SK-N-SH (cell line): ENCODE measurements around the gene CLPX. TPM values are rescaled to one million over a fixed set of nuclear protein-coding genes. Genes with fewer than 3 reads are reported as not detected.
A peak's percentile ranks its signal among the peaks of the same experiment; 100 is the strongest.
"Not testable (repeated sequence)": the region's sequence is repeated elsewhere in the genome, so short reads cannot be mapped to it uniquely, and the experiment has no call there.

Experiments
- CTCF ChIA-PET: fragments of 300-600, 350-600 bp; formaldehyde crosslinking; extraction: SDS; loops from one replicate; lab custom pipeline; 2021; lab: Yijun Ruan, JAX
- POLR2A ChIA-PET: fragments of 350-600 bp; sonication (Branson Sonifier 250); formaldehyde crosslinking; extraction: SDS; loops from one replicate; lab custom pipeline; 2020; ENCODE audit warnings: antibody characterized with exemption, inconsistent platforms; lab: Yijun Ruan, JAX
- DNase-seq: peaks from one replicate; pipeline ENCODE4 v3.0.0; 2012
- H2AFZ ChIP-seq: fragments of 200-600 bp; sonication (generic); 2 replicates; pipeline ENCODE4 v1.8.1; 2016; ENCODE audit warnings: antibody characterized with exemption, mild to moderate bottlenecking, low read depth
- H3F3A ChIP-seq: fragments of 200-600 bp; sonication (generic); replicated peaks from 2 replicates; pipeline ENCODE3; 2016; ENCODE audit warnings: antibody characterized with exemption, mild to moderate bottlenecking; ENCODE audit not compliant: insufficient read depth
- H3K27ac ChIP-seq, 2 experiments: fragments of 200-500 bp in 1 of 2; fragments of 200-600 bp in 1 of 2; sonication (Bioruptor generic) in 1 of 2; sonication (generic), shearing (Covaris generic) in 1 of 2; 2 replicates each; pipeline versions ENCODE4 v1.5.1 to v1.6.1; 2014 to 2016; ENCODE audit warnings: low read depth in 2 of 2, inconsistent platforms in 1 of 2, low read length in 1 of 2, mild to moderate bottlenecking in 1 of 2, mixed read lengths in 1 of 2
- H3K27me3 ChIP-seq: fragments of 200-600 bp; sonication (generic), shearing (Covaris generic); 2 replicates; pipeline ENCODE4 v1.6.1; 2016; ENCODE audit warnings: mixed run types; ENCODE audit not compliant: insufficient read depth
- H3K36me3 ChIP-seq, 2 experiments: fragments of 200-500 bp in 1 of 2; fragments of 200-600 bp in 1 of 2; sonication (Bioruptor generic) in 1 of 2; sonication (generic) in 1 of 2; replicated peaks in 1 of 2; 2 replicates each; pipeline versions ENCODE3 to v1.5.1; 2014 to 2016; ENCODE audit warnings: low read length in 1 of 2, mild to moderate bottlenecking in 1 of 2; ENCODE audit not compliant: insufficient read depth in 2 of 2, control insufficient read depth in 1 of 2
- H3K4me1 ChIP-seq, 2 experiments: fragments of 200-500 bp in 1 of 2; fragments of 200-600 bp in 1 of 2; sonication (Bioruptor generic) in 1 of 2; sonication (generic), shearing (Covaris generic) in 1 of 2; 2 replicates each; pipeline versions ENCODE4 v1.5.1 to v1.6.1; 2014 to 2016; ENCODE audit warnings: low read depth in 1 of 2, low read length in 1 of 2, mixed run types in 1 of 2; ENCODE audit not compliant: insufficient read depth in 2 of 2, control insufficient read depth in 1 of 2
- H3K4me2 ChIP-seq: fragments of 200-600 bp; sonication (generic), shearing (Covaris generic); 2 replicates; pipeline ENCODE4 v1.6.1; 2017; ENCODE audit warnings: mixed run types
- H3K4me3 ChIP-seq, 2 experiments: fragments of 200-500 bp in 1 of 2; fragments of 200-600 bp in 1 of 2; sonication (Bioruptor generic) in 1 of 2; sonication (generic), shearing (Covaris generic) in 1 of 2; 2 replicates each; pipeline versions ENCODE4 v1.5.1 to v1.8.1; 2014 to 2016; ENCODE audit warnings: low read depth in 2 of 2, inconsistent platforms in 1 of 2, low read length in 1 of 2, mild to moderate bottlenecking in 1 of 2, mixed read lengths in 1 of 2, moderate library complexity in 1 of 2
- H3K79me2 ChIP-seq: fragments of 200-600 bp; sonication (generic); 2 replicates; pipeline ENCODE4 v1.8.1; 2017; ENCODE audit warnings: mild to moderate bottlenecking; ENCODE audit not compliant: insufficient read depth
- H3K9ac ChIP-seq: fragments of 200-600 bp; sonication (generic); 2 replicates; pipeline ENCODE4 v1.6.1; 2017; ENCODE audit warnings: mixed run types
- H3K9me2 ChIP-seq: fragments of 200-600 bp; sonication (generic); 2 replicates; pipeline ENCODE4 v1.6.1; 2017; ENCODE audit warnings: mixed run types
- H3K9me3 ChIP-seq: fragments of 200-600 bp; sonication (generic); 2 replicates; pipeline ENCODE4 v1.6.1; 2017; ENCODE audit warnings: mixed run types, mild to moderate bottlenecking, moderate library complexity
- H4K20me1 ChIP-seq: fragments of 200-600 bp; sonication (generic); 2 replicates; pipeline ENCODE4 v1.6.1; 2017; ENCODE audit warnings: mild to moderate bottlenecking, mixed run types; ENCODE audit not compliant: insufficient read depth
- EP300 ChIP-seq, 2 experiments: IDR thresholded peaks; 2 replicates each; pipeline versions ENCODE4 v1.4.0 to v1.6.1; 2012; ENCODE audit warnings: borderline replicate concordance in 1 of 2, low read depth in 1 of 2, low read length in 1 of 2
- EZH2phosphoT487 ChIP-seq: fragments of 200-600 bp; sonication (generic); IDR thresholded peaks from 2 replicates; pipeline ENCODE4 v1.6.1; 2017; ENCODE audit warnings: low read depth, mixed run types, mild to moderate bottlenecking, antibody characterized with exemption, moderate library complexity, borderline replicate concordance
- FOSL2 ChIP-seq: IDR thresholded peaks from 2 replicates; pipeline ENCODE4 v1.4.0; 2012; ENCODE audit warnings: low read depth, mild to moderate bottlenecking, moderate library complexity, borderline replicate concordance
- MXI1 ChIP-seq: IDR thresholded peaks from 2 replicates; pipeline ENCODE4 v1.6.1; 2012; ENCODE audit warnings: mild to moderate bottlenecking, low read depth, low read length, improper control_type of control experiment
- NRF1 ChIP-seq: IDR thresholded peaks from 2 replicates; pipeline ENCODE4 v1.6.1; 2012; ENCODE audit warnings: low read depth, mild to moderate bottlenecking, low read length
- RAD21 ChIP-seq: IDR thresholded peaks from 2 replicates; pipeline ENCODE4 v1.6.1; 2012; ENCODE audit warnings: mild to moderate bottlenecking, low read length
- SMC3 ChIP-seq: IDR thresholded peaks from 2 replicates; pipeline ENCODE4 v1.6.1; 2012; ENCODE audit warnings: low read depth, low read length, improper control_type of control experiment
- TCF12 ChIP-seq: IDR thresholded peaks from 2 replicates; pipeline ENCODE4 v1.4.0; 2012
- USF2 ChIP-seq: fragments of 150-350 bp; IDR thresholded peaks from 2 replicates; pipeline ENCODE4 v1.6.1; 2017; ENCODE audit warnings: antibody characterized with exemption, low read length, low read depth, borderline replicate concordance
- YY1 ChIP-seq: IDR thresholded peaks from 2 replicates; pipeline ENCODE4 v1.4.0; 2012; ENCODE audit warnings: low read depth, mild to moderate bottlenecking
- WGBS: methylation state at CpG from one replicate; pipeline ENCODE4 v1.1.6; 2017; ENCODE audit warnings: low lambda C conversion rate; 5-methylcytosine and 5-hydroxymethylcytosine counted together
- polyA plus RNA-seq, 3 experiments: library from polyadenylated mRNA; depleted of rRNA; stranded (reverse); fragments of >200 nt; gene quantifications; 2 replicates each; pipeline ENCODE4 v1.2.3, GENCODE V29; 2012
- TF ChIP-seq, protein P1 (sequence below): fragments of 200-600 bp; sonication (generic); IDR thresholded peaks from 2 replicates; pipeline ENCODE4 v1.6.1; 2017; ENCODE audit warnings: antibody characterized with exemption, mild to moderate bottlenecking, moderate library complexity

The CLPX gene
- polyA plus RNA-seq, 1 of the 3 experiments (the other 2 are of a cell fraction) = 12.9 TPM

DNA sequence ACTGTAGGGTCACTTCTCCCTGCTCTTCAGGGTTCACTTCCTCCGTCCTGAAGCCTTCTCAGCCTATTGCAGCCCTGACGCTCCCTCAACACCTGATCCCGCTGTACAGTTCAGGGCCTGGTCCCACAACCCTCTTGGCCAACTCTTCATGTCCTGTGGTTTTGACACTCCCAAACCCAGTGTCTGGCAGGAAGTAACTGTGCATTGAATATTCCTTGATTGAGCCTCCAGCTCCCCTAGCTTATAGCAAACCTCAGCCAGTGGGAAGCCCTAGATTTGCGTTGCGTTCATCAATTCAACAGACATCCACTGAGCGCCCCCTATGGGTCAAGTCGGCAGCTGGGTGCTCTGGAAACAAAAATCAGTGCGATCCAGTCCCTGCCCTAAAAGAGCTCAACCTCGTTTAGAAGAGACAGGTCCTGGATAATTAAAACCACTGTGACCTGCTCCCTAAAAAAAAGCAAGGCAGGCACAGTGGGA, 83.7 kb downstream of the CLPX start:
- Histone ChIP-seq H3K9me2 (no peaks in the 10 kb centered on the region), H3K27ac (no peak overlapping the region), H3K9ac (no peak overlapping the region), H3K36me3 (peaks cover 25 to 52% of the 10 kb centered on the region in 2 experiments), H3K27me3 (no peaks in the 10 kb centered on the region), H3K79me2 (no peaks in the 10 kb centered on the region), H3K4me3 (no peak overlapping the region; a peak in 1 of 4 replicates), H3F3A (no peaks in the 10 kb centered on the region), H3K4me2 (no peak overlapping the region), H4K20me1 (no peaks in the 10 kb centered on the region), H3K9me3 (no peaks in the 10 kb centered on the region), H3K4me1 (no peaks in the 10 kb centered on the region), H2AFZ (no peak overlapping the region)
- POLR2A ChIA-PET = no interaction called here
- peak; percentile 78 for DNase-seq
- CTCF ChIA-PET = interaction anchor here (0.6 to 6.1 kb wide), 30 partner anchors 9 to 373 kb away, joined by 3 to 109 read pairs (median 6); partner anchors contain the start of genes RASL12 and UBAP1L
- WGBS = 72% methylated on average over 9 of the region's 9 CpGs
- peak; percentile 80 for TF ChIP-seq RAD21
- TF ChIP-seq YY1 = no peak
- TF ChIP-seq SMC3 = peak; percentile 54
- TF ChIP-seq, protein P1, sequence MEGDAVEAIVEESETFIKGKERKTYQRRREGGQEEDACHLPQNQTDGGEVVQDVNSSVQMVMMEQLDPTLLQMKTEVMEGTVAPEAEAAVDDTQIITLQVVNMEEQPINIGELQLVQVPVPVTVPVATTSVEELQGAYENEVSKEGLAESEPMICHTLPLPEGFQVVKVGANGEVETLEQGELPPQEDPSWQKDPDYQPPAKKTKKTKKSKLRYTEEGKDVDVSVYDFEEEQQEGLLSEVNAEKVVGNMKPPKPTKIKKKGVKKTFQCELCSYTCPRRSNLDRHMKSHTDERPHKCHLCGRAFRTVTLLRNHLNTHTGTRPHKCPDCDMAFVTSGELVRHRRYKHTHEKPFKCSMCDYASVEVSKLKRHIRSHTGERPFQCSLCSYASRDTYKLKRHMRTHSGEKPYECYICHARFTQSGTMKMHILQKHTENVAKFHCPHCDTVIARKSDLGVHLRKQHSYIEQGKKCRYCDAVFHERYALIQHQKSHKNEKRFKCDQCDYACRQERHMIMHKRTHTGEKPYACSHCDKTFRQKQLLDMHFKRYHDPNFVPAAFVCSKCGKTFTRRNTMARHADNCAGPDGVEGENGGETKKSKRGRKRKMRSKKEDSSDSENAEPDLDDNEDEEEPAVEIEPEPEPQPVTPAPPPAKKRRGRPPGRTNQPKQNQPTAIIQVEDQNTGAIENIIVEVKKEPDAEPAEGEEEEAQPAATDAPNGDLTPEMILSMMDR = peak; percentile 74

- 89% methylated on average over 7 of the region's 7 CpGs for WGBS
- Histone ChIP-seq H3K4me2 (no peak overlapping the region), H3F3A (no peaks in the 10 kb centered on the region), H3K79me2 (no peaks in the 10 kb centered on the region), H3K4me3 (no peak overlapping the region), H3K9me2 (no peaks in the 10 kb centered on the region), H3K27me3 (no peaks in the 10 kb centered on the region), H4K20me1 (no peaks in the 10 kb centered on the region), H3K27ac (no peak overlapping the region), H3K9ac (no peak overlapping the region), H3K4me1 (no peaks in the 10 kb centered on the region), H3K9me3 (no peaks in the 10 kb centered on the region)
- no peak for DNase-seq
- ChIA-PET CTCF (interaction anchor here (1.0 to 6.1 kb wide), 7 partner anchors 14 to 198 kb away, joined by 3 to 109 read pairs (median 7); no protein-coding TSS in a partner anchor), POLR2A (no interaction called here)
- TF ChIP-seq NRF1 (no peak), USF2 (no peak), TCF12 (no peak), FOSL2 (no peak), EP300 (IDR thresholded peaks at IDR 0.05; ENCODE audit: borderline replicate concordance in 1 of 2, low read depth in 1 of 2, low read length in 1 of 2) (no peak), EZH2phosphoT487 (no peak), MXI1 (no peak), YY1 (no peak)
- TF ChIP-seq, all 33 proteins: peak for 0
- Histone ChIP-seq H3K36me3 (peaks cover 20 to 57% of the 10 kb centered on the region in 2 experiments), H2AFZ (no peak overlapping the region)
Measured at GRCh38 chr15:65100442-65100841, 84.7 kb downstream of the CLPX start.

DNA sequence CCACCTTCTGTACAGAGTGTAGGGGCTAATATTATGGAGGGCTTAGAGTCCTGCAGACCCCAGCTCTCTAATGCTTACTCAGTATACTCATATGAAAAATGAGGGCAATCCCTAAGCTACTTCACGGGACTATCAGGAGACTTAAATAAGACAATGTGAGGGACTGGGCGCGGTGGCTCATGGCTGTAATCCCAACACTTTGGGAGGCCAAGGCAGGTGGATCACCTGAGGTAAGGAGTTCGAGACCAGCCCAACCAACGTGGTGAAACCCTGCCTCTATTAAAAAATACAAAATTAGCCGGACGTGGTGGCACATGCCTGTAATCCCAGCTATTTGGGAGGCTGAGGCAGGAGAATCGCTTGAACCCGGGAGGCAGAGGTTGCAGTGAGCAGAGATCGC, 85.3 kb downstream of the CLPX start:
- H3K27me3 ChIP-seq, H3F3A ChIP-seq, H3K4me1 ChIP-seq, H3K79me2 ChIP-seq, H2AFZ ChIP-seq, POLR2A ChIA-PET, H3K9ac ChIP-seq, H4K20me1 ChIP-seq, H3K9me3 ChIP-seq, DNase-seq, H3K4me3 ChIP-seq, H3K4me2 ChIP-seq, H3K27ac ChIP-seq, H3K9me2 ChIP-seq: not testable (repeated sequence)
- peaks cover 20 to 59% of the 10 kb centered on the region in 2 experiments for H3K36me3 ChIP-seq
- CTCF ChIA-PET = interaction anchor here (0.6 to 6.1 kb wide), 5 partner anchors 13 to 403 kb away, joined by 3 to 109 read pairs (median 3); no protein-coding TSS in a partner anchor
- WGBS = 93% methylated on average over 10 of the region's 10 CpGs
